Smooth muscle cell of the brain vasculature (primary cell): Measurements from ENCODE around the gene ZNF248.
"Not testable (repeated sequence)": the region's sequence is repeated elsewhere in the genome, so short reads cannot be mapped to it uniquely, and the experiment has no call there.

Source experiments
- DNase-seq: peaks from one replicate; pipeline ENCODE4 v3.0.0-alpha.2; 2012; ENCODE audit warnings: low read depth, low spot score

Gene ZNF248

GRCh38 chr10:37857287-37858211 lies at the start of gene ZNF248:
Gene ZNF248 (minus strand): TSS chr10:37857610. CDS start chr10:37856310, 1,300 bp downstream.
- peak; percentile 86 for DNase-seq

- DNase-seq = no peak
Observed at GRCh38 chr10:37906382-37906781, 49.0 kb upstream of the ZNF248 start.

- DNase-seq = no peak
Observed at GRCh38 chr10:37896436-37896835, 39.0 kb upstream of the ZNF248 start.

GRCh38 chr10:37895674-37896073 lies 38.3 kb upstream of the ZNF248 start:
- DNase-seq = no peak

GRCh38 chr10:37885850-37886249 lies 28.4 kb upstream of the ZNF248 start:
- no peak for DNase-seq

GRCh38 chr10:37872955-37873354 lies 15.5 kb upstream of the ZNF248 start:
- no peak for DNase-seq

- DNase-seq = no peak
Observed at GRCh38 chr10:37872283-37872682, 14.9 kb upstream of the ZNF248 start.

GRCh38 chr10:37871568-37872251 lies 14.3 kb upstream of the ZNF248 start:
- DNase-seq = no peak

GRCh38 chr10:37871143-37871542 lies 13.7 kb upstream of the ZNF248 start:
- DNase-seq = no peak

- no peak for DNase-seq
Observed at GRCh38 chr10:37868796-37869195, 11.4 kb upstream of the ZNF248 start.

- no peak for DNase-seq
Observed at GRCh38 chr10:37865957-37866803, 8.8 kb upstream of the ZNF248 start.

GRCh38 chr10:37865264-37865663 lies 7.9 kb upstream of the ZNF248 start:
- no peak for DNase-seq

GRCh38 chr10:37860494-37861190 lies 3.2 kb upstream of the ZNF248 start:
- DNase-seq = no peak

- not testable (repeated sequence) for DNase-seq
Observed at GRCh38 chr10:37859270-37859669, 1.9 kb upstream of the ZNF248 start.

GRCh38 chr10:37856881-37857286 lies 526 bp downstream of the ZNF248 start:
- DNase-seq = no peak

GRCh38 chr10:37855636-37856035 lies 1.8 kb downstream of the ZNF248 start:
- DNase-seq = no peak

GRCh38 chr10:37854626-37855025 lies 2.8 kb downstream of the ZNF248 start:
- no peak for DNase-seq

- DNase-seq = no peak
Observed at GRCh38 chr10:37844644-37845043, 12.8 kb downstream of the ZNF248 start.

GRCh38 chr10:37839243-37839642 lies 18.2 kb downstream of the ZNF248 start:
- DNase-seq = no peak

GRCh38 chr10:37831495-37832333 lies 25.7 kb downstream of the ZNF248 start:
- no peak for DNase-seq
